ENCODE data around the gene FRMD3. TPM values are rescaled to one million over a fixed set of nuclear protein-coding genes. Genes with fewer than 3 reads are reported as not detected.
A peak's percentile ranks its signal among the peaks of the same experiment; 100 is the strongest.

The FRMD3 gene
- total and polyA plus RNA-seq, 11 donors = 28.9 to 195 (median 82.4) TPM

DNA sequence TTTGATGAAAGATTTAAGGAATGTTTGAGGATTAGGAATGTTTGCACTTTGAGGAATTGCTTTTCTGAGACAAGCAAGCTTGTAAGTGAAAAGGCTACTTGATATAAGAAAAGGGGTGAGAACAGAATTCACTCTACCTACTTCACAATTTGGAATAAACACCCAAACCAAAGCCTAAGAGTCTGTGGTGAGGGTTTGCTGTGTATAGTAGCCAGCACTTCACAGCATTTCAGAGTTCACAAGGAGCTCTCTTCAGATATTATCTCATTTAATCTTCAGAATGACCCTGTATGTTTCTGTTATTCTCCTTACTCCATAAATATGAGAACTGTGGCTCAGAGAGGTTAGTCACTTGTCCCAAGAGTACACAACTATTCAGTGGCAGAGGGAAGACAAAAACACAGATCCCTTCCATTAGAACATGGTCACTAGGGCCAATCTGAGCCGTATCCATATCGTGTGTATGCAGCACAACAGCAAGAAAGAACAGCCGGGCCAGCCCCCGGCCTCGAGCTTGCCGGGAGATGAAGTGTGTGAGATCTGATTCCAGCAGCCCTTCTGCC is 92.4 kb downstream of the FRMD3 start:
- ATAC-seq = no peak
- 55 to 86% (median 82%) methylated on average over 6 of the region's 6 CpGs for WGBS, 4 donors
- Histone ChIP-seq H3K27ac (peak overlapping the region in 5 of 12 donors; percentile 19 to 54 (median 29)), H3K27me3 (no peaks in the 10 kb centered on the region), H3K4me3 (no peak overlapping the region), H3K36me3 (no peaks in the 10 kb centered on the region), H3K4me1 (peaks cover 0 to 67% (median 23%) of the 10 kb centered on the region in 12 donors), H3K9me3 (no peaks in the 10 kb centered on the region)
- intact Hi-C loops (cut with DNase I) = no loop called here
- no peak for DNase-seq
- no peak for TF ChIP-seq POLR2A (IDR thresholded peaks at IDR 0.05)
- TF ChIP-seq, protein P1, sequence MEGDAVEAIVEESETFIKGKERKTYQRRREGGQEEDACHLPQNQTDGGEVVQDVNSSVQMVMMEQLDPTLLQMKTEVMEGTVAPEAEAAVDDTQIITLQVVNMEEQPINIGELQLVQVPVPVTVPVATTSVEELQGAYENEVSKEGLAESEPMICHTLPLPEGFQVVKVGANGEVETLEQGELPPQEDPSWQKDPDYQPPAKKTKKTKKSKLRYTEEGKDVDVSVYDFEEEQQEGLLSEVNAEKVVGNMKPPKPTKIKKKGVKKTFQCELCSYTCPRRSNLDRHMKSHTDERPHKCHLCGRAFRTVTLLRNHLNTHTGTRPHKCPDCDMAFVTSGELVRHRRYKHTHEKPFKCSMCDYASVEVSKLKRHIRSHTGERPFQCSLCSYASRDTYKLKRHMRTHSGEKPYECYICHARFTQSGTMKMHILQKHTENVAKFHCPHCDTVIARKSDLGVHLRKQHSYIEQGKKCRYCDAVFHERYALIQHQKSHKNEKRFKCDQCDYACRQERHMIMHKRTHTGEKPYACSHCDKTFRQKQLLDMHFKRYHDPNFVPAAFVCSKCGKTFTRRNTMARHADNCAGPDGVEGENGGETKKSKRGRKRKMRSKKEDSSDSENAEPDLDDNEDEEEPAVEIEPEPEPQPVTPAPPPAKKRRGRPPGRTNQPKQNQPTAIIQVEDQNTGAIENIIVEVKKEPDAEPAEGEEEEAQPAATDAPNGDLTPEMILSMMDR (IDR thresholded peaks at IDR 0.05) = no peak

DNA sequence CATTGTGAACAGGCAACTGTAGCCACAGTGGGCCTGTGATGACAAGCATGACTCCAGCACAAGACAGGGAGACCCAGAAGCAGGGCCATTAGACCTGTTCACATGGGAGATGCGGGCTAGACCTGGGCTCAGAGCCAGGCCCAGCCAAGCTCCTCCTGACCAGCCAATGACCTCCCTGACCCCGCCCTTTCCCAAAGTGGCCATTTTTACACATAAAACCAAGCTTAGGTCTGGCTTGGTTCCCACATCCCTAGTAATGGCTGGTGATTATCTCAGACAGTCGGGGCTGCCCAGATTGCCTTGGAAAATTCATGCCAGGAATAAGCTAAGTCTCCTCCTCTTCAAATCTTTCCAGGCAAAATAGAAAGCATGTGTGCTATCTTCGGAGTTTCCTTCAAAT is 94.1 kb downstream of the FRMD3 start:
- TF ChIP-seq POLR2A (IDR thresholded peaks at IDR 0.05) = no peak
- TF ChIP-seq, protein P1 (IDR thresholded peaks at IDR 0.05) = no peak

DNA sequence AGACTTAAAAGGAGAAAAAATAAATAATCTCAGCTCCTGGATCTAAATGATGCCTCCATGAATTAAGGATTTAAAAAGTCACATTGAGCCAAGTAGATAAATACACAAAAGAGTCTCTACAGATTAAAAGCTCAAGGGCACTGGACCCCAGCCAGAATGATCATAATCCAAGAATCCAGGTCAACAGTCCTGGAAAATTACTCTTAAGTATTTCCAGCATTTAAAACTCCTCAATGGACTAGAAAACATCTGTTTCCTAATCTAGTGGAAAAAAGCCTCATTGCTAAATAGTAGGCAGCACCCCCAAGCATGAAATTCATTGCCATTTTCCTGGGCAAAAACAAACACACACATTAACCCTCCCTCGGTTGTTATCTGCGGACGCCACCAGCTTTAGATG is 96.8 kb downstream of the FRMD3 start:
- Histone ChIP-seq H3K9me3 (no peaks in the 10 kb centered on the region), H3K4me3 (no peak overlapping the region), H3K27ac (peak overlapping the region in 9 of 12 donors; percentile 6 to 52 (median 23)), H3K27me3 (no peaks in the 10 kb centered on the region), H3K36me3 (no peaks in the 10 kb centered on the region), H3K4me1 (peaks cover 0 to 39% (median 22%) of the 10 kb centered on the region in 12 donors)
- peak in 1 of 5 donors; percentile 32 for DNase-seq
- TF ChIP-seq, protein P1 (IDR thresholded peaks at IDR 0.05) = no peak
- TF ChIP-seq POLR2A (IDR thresholded peaks at IDR 0.05) = no peak
- intact Hi-C loops (cut with DNase I) = no loop called here
- ATAC-seq = peak in 1 of 4 donors; percentile 45
- WGBS, 4 donors = 54 to 70% (median 62%) methylated on average over 3 of the region's 3 CpGs

More for the DNA sequence above, 94.1 kb downstream of the FRMD3 start:
- 47 to 60% (median 49%) methylated on average over 4 of the region's 4 CpGs for WGBS, 4 donors
- peak overlapping the region in 11 of 12 donors; percentile 9 to 68 (median 37) for H3K27ac ChIP-seq
- no peaks in the 10 kb centered on the region for H3K27me3 ChIP-seq
- peaks cover 0 to 58% (median 23%) of the 10 kb centered on the region in 12 donors for H3K4me1 ChIP-seq
- DNase-seq (peak; percentile 57 to 82 (median 77)), ATAC-seq (peak; percentile 40 to 77 (median 68))
- no peaks in the 10 kb centered on the region for H3K9me3 ChIP-seq
- intact Hi-C loops (cut with DNase I) = no loop called here
- H3K36me3 ChIP-seq = no peaks in the 10 kb centered on the region
- no peak overlapping the region for H3K4me3 ChIP-seq

DNA sequence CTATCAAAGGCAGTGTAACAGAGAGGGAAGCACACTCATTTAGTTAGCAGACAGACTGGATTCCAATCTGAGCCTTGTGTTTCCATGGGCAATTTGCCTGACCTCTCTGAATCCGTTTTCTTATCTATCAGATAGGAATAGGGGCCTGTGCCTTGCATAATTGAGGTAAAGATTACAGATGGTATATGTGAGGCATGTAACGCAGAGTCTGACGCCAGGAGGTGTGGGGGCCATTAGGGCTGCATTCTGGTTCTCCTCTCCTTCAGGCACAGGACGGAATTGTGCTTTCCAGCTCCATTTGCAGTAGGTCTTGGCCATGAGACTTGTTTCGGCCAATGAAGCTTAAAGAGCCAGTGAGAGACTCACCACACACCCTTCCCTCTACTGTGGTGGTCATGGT is 97.6 kb downstream of the FRMD3 start:
- H3K27ac ChIP-seq = peak overlapping the region in 2 of 12 donors; percentile 8 to 29
- no peaks in the 10 kb centered on the region for H3K9me3 ChIP-seq
- H3K4me1 ChIP-seq = peaks cover 0 to 34% (median 22%) of the 10 kb centered on the region in 12 donors
- no peaks in the 10 kb centered on the region for H3K36me3 ChIP-seq
- H3K27me3 ChIP-seq = no peaks in the 10 kb centered on the region
- no peak overlapping the region for H3K4me3 ChIP-seq
- DNase-seq (no peak), ATAC-seq (peak in 1 of 4 donors; percentile 21)
- TF ChIP-seq POLR2A (IDR thresholded peaks at IDR 0.05) = no peak
- TF ChIP-seq, protein P1 (IDR thresholded peaks at IDR 0.05) = no peak
- intact Hi-C loops (cut with DNase I) = no loop called here
- WGBS, 4 donors = 56 to 88% (median 79%) methylated on average over 5 of the region's 5 CpGs
